GM12875 (cell line): ENCODE data around the gene SLC34A1.

Source experiments
- H3K4me3 ChIP-seq: one replicate; pipeline ENCODE4 v1.5.1; 2011; ENCODE audit warnings: low read depth, low read length, control low read depth
- TF ChIP-seq, protein P1 (sequence below): IDR thresholded peaks from 2 replicates; pipeline ENCODE4 v1.5.1; 2011; ENCODE audit warnings: low read depth, mild to moderate bottlenecking, control low read depth, inconsistent platforms, low read length, moderate library complexity, borderline replicate concordance; ENCODE audit not compliant: insufficient read depth

The SLC34A1 gene

DNA sequence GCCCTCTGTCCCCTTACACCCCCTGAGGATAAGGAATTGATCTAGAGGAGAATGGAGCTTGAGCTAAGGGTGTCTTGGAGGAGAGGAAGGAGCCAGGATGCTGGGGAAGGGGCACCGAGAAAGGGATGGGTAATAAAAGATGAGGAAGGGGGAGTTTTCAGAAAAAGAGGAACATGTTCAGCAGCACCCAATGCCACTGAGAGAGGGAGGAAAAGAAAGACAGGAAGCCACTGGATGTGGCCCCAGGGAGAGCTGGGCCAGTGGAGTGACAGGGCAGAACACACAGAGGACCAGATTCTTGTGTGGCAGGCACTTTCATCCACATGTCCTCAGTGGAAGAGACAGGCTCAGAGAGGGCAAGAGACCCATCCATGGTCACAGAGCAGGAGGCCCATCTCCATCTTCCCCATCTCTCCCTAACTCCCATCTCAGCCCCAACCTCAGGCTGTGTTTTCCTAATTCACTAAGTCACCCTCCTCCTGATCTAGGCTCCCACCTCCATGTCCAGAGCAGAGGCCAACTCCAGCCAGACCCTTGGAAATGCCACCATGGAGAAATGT lies 9.1 kb downstream of the SLC34A1 start:
- TF ChIP-seq, protein P1, sequence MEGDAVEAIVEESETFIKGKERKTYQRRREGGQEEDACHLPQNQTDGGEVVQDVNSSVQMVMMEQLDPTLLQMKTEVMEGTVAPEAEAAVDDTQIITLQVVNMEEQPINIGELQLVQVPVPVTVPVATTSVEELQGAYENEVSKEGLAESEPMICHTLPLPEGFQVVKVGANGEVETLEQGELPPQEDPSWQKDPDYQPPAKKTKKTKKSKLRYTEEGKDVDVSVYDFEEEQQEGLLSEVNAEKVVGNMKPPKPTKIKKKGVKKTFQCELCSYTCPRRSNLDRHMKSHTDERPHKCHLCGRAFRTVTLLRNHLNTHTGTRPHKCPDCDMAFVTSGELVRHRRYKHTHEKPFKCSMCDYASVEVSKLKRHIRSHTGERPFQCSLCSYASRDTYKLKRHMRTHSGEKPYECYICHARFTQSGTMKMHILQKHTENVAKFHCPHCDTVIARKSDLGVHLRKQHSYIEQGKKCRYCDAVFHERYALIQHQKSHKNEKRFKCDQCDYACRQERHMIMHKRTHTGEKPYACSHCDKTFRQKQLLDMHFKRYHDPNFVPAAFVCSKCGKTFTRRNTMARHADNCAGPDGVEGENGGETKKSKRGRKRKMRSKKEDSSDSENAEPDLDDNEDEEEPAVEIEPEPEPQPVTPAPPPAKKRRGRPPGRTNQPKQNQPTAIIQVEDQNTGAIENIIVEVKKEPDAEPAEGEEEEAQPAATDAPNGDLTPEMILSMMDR, result no peak
- no peak overlapping the region for H3K4me3 ChIP-seq

DNA sequence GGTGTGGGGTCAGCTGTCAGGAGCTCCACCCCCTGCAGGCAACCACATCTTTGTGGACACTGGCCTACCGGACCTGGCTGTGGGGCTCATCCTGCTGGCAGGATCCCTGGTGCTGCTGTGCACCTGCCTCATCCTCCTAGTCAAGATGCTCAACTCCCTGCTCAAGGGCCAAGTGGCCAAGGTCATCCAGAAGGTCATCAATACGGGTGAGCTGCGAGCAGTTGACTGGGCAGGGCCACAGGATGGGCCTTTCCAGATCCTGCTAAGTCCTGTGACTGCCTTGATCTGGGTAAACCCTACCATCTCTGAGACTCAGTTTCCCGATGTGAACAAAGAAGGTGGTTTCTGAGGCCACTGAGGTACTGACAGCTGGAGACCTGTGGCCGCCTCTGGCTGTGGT lies 9.8 kb downstream of the SLC34A1 start:
- no peak overlapping the region for H3K4me3 ChIP-seq
- TF ChIP-seq, protein P1, result no peak

DNA sequence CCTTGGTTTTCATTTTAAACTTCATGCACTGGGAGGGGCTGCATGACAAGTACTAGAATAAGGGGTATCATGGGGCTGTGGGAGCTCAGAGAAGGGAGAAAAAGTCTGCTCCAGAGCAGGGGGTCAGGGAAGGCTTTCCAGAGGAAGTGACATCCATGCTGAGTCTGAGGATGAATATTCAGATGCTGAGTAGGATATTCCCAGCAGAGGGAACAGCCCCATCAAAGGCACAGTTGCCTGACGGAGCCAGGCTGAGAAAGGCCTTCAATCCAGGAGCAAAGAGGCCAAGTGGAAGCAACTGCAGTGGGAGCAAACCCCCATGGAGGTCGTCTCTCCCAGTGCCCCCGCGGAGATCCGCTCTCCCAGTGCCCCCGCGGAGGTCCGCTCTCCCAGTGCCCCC lies 11.8 kb downstream of the SLC34A1 start:
- TF ChIP-seq, protein P1, result no peak
- H3K4me3 ChIP-seq, result no peak overlapping the region

DNA sequence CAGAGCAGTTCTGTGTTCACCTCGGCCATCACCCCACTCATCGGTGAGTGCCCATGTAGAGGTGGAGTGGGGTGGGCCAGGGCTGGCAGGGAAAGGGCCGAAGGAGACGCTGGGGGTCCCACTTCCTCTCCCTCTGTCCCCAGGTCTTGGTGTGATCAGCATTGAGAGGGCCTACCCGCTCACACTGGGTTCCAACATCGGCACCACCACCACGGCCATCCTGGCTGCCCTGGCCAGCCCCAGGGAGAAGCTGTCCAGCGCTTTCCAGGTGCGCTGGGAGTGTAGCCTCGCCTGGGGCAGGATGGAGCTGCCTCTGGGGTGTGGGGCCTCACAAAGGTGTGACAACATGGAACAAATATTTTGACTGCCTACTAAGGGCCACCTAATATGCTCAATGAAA lies 12.6 kb downstream of the SLC34A1 start:
- TF ChIP-seq, protein P1, result no peak
- H3K4me3 ChIP-seq, result no peak overlapping the region

DNA sequence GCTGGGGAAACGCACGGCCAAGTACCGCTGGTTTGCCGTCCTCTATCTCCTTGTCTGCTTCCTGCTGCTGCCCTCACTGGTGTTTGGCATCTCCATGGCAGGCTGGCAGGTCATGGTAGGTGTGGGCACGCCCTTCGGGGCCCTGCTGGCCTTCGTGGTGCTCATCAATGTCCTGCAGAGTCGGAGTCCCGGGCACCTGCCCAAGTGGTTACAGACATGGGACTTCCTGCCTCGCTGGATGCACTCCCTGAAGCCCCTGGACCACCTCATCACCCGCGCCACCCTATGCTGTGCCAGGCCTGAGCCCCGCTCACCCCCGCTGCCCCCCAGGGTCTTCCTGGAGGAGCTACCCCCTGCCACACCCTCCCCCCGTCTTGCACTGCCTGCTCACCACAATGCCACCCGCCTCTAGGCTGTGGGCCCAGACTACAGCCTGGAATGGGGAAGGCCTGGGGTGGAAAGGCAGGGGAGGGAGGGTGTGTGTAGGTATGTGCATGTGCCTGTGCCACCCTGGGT lies 13.7 kb downstream of the SLC34A1 start:
- TF ChIP-seq, protein P1, result no peak

DNA sequence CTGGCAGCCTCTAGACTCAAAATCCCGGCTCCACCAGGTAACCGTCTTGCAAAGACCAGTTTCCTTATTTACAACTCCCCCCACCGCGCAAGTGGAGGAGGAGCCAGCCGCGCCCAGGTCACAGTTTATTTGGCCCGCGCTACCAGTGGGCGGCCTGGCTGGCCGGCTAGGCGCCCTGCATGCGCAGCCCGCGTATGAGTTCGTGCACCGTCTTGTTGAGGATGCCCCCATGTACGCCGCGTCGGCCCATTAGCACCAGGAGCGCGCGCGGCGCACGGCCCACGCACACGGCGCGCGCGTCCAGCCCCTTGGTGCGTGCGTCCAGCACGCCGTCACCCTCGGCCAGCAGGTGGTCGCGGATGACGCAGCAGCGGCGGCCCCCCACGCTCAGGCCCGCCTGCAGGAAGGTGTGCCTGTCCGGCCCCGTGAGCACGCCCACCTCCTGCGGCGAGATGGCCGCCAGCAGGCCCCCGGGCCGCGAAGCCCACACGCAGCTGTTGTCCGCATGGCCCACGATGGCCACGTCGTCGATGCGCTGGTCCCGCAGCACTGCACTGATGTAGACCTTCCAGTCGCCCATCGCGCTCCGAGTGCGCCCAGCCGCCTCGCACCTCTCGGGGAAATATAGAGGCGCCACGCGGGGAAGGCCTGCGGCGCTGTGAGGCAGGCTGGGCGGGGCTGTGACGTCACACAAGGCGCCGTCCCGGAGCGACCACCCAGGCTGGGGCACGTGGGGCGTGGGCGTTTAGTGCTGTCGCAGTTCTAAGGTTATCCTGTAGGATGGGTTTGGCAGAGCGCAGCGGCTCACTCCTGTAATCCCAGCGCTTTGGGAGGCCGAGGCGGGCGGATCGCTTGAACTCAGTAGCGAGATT lies 16.0 kb downstream of the SLC34A1 start, which contains the start of gene PFN3:
Gene PFN3 (minus strand): TSS at position 665 of the 872 bp plus-strand sequence. CDS start 85 bp downstream, at position 580.
- H3K4me3 ChIP-seq, result no peak within 1 kb of the TSS
- TF ChIP-seq, protein P1, result no peak

More for the DNA sequence above, 13.7 kb downstream of the SLC34A1 start:
- H3K4me3 ChIP-seq, result no peak overlapping the region
